Measurements from ENCODE around the gene PAGR1. TPM values are rescaled to one million over a fixed set of nuclear protein-coding genes. Genes with fewer than 3 reads are reported as not detected.

PAGR1 gene
- total and polyA plus RNA-seq, 10 of the 15 experiments (the other 5 are each of a cell fraction or from before 2014, with no cell fraction given), result 1.1 to 57.7 (median 23.4) TPM

- intact Hi-C loops (cut with micrococcal nuclease; ENCODE audit: unreplicated experiment) (loop anchor here (5.0 to 10.0 kb wide), 2 partner anchors 41 to 61 kb away; partner anchors contain the start of genes KCTD13 and MVP), in situ Hi-C loops (cut with MboI) (no loop called here)
- peaks cover 7% of the 10 kb centered on the region for H3K79me2 ChIP-seq (ENCODE audit: control insufficient read depth, insufficient read depth, low read length)
- peak overlapping the region; percentile 80 for H3K4me2 ChIP-seq (ENCODE audit: control insufficient read depth, insufficient read depth)
- H3K9me3 ChIP-seq (replicated peaks; ENCODE audit: control insufficient read depth, insufficient read depth, low read length), result no peaks in the 10 kb centered on the region
- BruUV-seq (replicated peaks), result no TSS peak
- DNase-seq (ENCODE audit: low read depth, low spot score), result no peak
- peak; percentile 83 for TF ChIP-seq NR2F1 (conservative IDR thresholded peaks at IDR 0.05)
- TF ChIP-seq ZNF622 (IDR thresholded peaks at IDR 0.05), result no peak
- peak; percentile 26; the same call in 1 of the 2 replicates for TF ChIP-seq RAD21 (IDR thresholded peaks at IDR 0.05; ENCODE audit: insufficient read depth, low read depth, low read length)
- 0 out of 2 replicates have a peak, but pooled peaks have one; percentile 5 for TF ChIP-seq DPF2 (IDR thresholded peaks at IDR 0.05)
- TF ChIP-seq NBN (IDR thresholded peaks at IDR 0.05), result peak; percentile 7; the same call in 1 of the 2 replicates
- TF ChIP-seq NFIC (IDR thresholded peaks at IDR 0.05; ENCODE audit: low read depth, low read length), result no peak
- no peak for TF ChIP-seq USF2 (IDR thresholded peaks at IDR 0.05; ENCODE audit: borderline replicate concordance, low read depth, low read length)
- TF ChIP-seq E2F8 (IDR thresholded peaks at IDR 0.05; ENCODE audit: low read depth, partially characterized antibody), result no peak
- TF ChIP-seq NR2C2 (IDR thresholded peaks at IDR 0.05; ENCODE audit: borderline replicate concordance, control insufficient read depth, insufficient read length, low read depth), result no peak
- no peak for TF ChIP-seq EGR1 (IDR thresholded peaks at IDR 0.05; ENCODE audit: borderline replicate concordance in 1 of 2, low read depth in 2 of 2, low read length in 2 of 2)
- FAIRE-seq, result no peak
- no peak overlapping the region for H3K9ac ChIP-seq (ENCODE audit: control insufficient read depth, insufficient read depth, low read length)
- peaks cover 4% of the 10 kb centered on the region for H3K4me1 ChIP-seq (ENCODE audit: control insufficient read depth, insufficient read depth, low read length)
- no peak overlapping the region for H3K27ac ChIP-seq (ENCODE audit: control insufficient read depth, insufficient read depth)
- peak overlapping the region; percentile 100 for H2AFZ ChIP-seq (ENCODE audit: control insufficient read depth, low read depth, low read length)
- H3K36me3 ChIP-seq (ENCODE audit: control insufficient read depth in 2 of 2, insufficient read depth in 2 of 2, low read length in 1 of 2), result peaks cover 0 to 3% of the 10 kb centered on the region in 2 experiments; a peak in 2 of 4 replicates
- 0 out of 2 replicates have a peak overlapping the region, but pooled peaks have one; percentile 13 for H3K4me3 ChIP-seq
- POLR2A ChIA-PET, result interaction anchor here (1.5 kb wide), 1 partner anchor 43 kb away, joined by 6 read pairs; the partner anchor contains the start of gene MVP
- WGBS (ENCODE audit: insufficient coverage, insufficient replicate concordance, low lambda C conversion rate, missing lambda C conversion rate), result 42% methylated on average over 16 of the region's 16 CpGs
- SMC1A ChIA-PET (ENCODE audit: uncharacterized antibody, unreplicated experiment), result no interaction called here
- H3K27me3 ChIP-seq (replicated peaks in 1 of 2; ENCODE audit: control insufficient read depth in 2 of 2, insufficient read depth in 2 of 2, low read length in 1 of 2), result 0 out of 4 replicates have a peak, but pooled peaks cover 0 to 1% of the 10 kb centered on the region in 2 experiments
- CTCF ChIA-PET, result interaction anchor here (1.5 kb wide), 1 partner anchor 16 kb away, joined by 6 read pairs; no protein-coding TSS in a partner anchor
- RAD21 ChIA-PET (ENCODE audit: unreplicated experiment), result no interaction called here
- H4K20me1 ChIP-seq (ENCODE audit: control insufficient read depth, insufficient read depth), result no peaks in the 10 kb centered on the region
- no peak for ATAC-seq
Measured at GRCh38 chr16:29863669-29863984, 47.7 kb downstream of the PAGR1 start.
